Activated T-cell treated with anti-CD3 and anti-CD28 coated beads, Interleukin-2, amount 50 U/mL, for 4 hours (primary cell): ENCODE data around the gene ST7. TPM values are rescaled to one million over a fixed set of nuclear protein-coding genes. Genes with fewer than 3 reads are reported as not detected.
"Not testable (repeated sequence)": the region's sequence is repeated elsewhere in the genome, so short reads cannot be mapped to it uniquely, and the experiment has no call there.

Experiments
- ATAC-seq, 2 donors: fragments of 200-7000 bp; cut with Tn5 transposase; one replicate each; pipeline ENCODE4 v1.10.0; 2021
- DNase-seq: peaks from one replicate; pipeline ENCODE4 v3.0.0-alpha.2; 2020
- H3K27me3 Mint-ChIP-seq: one replicate; pipeline ENCODE4 v1.8.0; 2021; ENCODE audit warnings: low read depth, mixed read lengths
- H3K36me3 Mint-ChIP-seq: one replicate; pipeline ENCODE4 v1.8.0; 2022; ENCODE audit warnings: mixed read lengths; ENCODE audit not compliant: insufficient read depth
- H3K4me1 Mint-ChIP-seq: one replicate; pipeline ENCODE4 v1.8.0; 2021; ENCODE audit warnings: low read depth, mixed read lengths
- H3K4me3 Mint-ChIP-seq: one replicate; pipeline ENCODE4 v1.8.0; 2021; ENCODE audit warnings: mild to moderate bottlenecking, moderate library complexity, mixed read lengths
- H3K9me3 Mint-ChIP-seq: one replicate; pipeline ENCODE4 v1.8.0; 2021; ENCODE audit warnings: mixed read lengths
- total RNA-seq, 3 donors: library from RNA; stranded (reverse); gene quantifications; one replicate each; pipeline ENCODE4 v1.2.1, GENCODE V29; 2021

Gene ST7
- total RNA-seq, 3 donors from 2014 or later, result 7.7 to 10.5 (median 10.0) TPM

GRCh38 chr7:116956477-116956804 lies 3.1 kb downstream of the ST7 start:
- Mint-ChIP-seq H3K4me1 (peaks cover 27% of the 10 kb centered on the region), H3K27me3 (no peaks in the 10 kb centered on the region), H3K4me3 (no peak overlapping the region), H3K9me3 (no peaks in the 10 kb centered on the region), H3K36me3 (no peaks in the 10 kb centered on the region)
- no peak for DNase-seq
- ATAC-seq, result no peak

GRCh38 chr7:116957874-116958273 lies 4.6 kb downstream of the ST7 start:
- Mint-ChIP-seq H3K36me3 (peaks cover 2% of the 10 kb centered on the region), H3K9me3 (peaks cover 3% of the 10 kb centered on the region), H3K4me3 (no peak overlapping the region), H3K4me1 (peaks cover 35% of the 10 kb centered on the region), H3K27me3 (no peaks in the 10 kb centered on the region)
- DNase-seq (no peak), ATAC-seq (no peak)

GRCh38 chr7:116961966-116962673 lies 8.8 kb downstream of the ST7 start:
- H3K36me3 Mint-ChIP-seq, H3K4me3 Mint-ChIP-seq, H3K27me3 Mint-ChIP-seq, ATAC-seq, DNase-seq, H3K9me3 Mint-ChIP-seq: not testable (repeated sequence)
- H3K4me1 Mint-ChIP-seq, result peaks cover 11% of the 10 kb centered on the region

GRCh38 chr7:116963234-116963633 lies 9.9 kb downstream of the ST7 start:
- Mint-ChIP-seq H3K27me3 (no peaks in the 10 kb centered on the region), H3K9me3 (peaks cover 3% of the 10 kb centered on the region), H3K36me3 (peaks cover 2% of the 10 kb centered on the region), H3K4me3 (no peak overlapping the region), H3K4me1 (peaks cover 11% of the 10 kb centered on the region)
- no peak for DNase-seq
- ATAC-seq, result no peak

- Mint-ChIP-seq H3K4me3 (no peak overlapping the region), H3K36me3 (peaks cover 2% of the 10 kb centered on the region), H3K27me3 (no peaks in the 10 kb centered on the region), H3K4me1 (peaks cover 11% of the 10 kb centered on the region), H3K9me3 (peaks cover 3% of the 10 kb centered on the region)
- DNase-seq, result no peak
- no peak for ATAC-seq
Observed at GRCh38 chr7:116966601-116967000, 13.3 kb downstream of the ST7 start.

GRCh38 chr7:116967254-116967922 lies 14.1 kb downstream of the ST7 start:
- peaks cover 5% of the 10 kb centered on the region for H3K4me1 Mint-ChIP-seq
- H3K4me3 Mint-ChIP-seq, result no peak overlapping the region
- no peaks in the 10 kb centered on the region for H3K27me3 Mint-ChIP-seq
- no peaks in the 10 kb centered on the region for H3K36me3 Mint-ChIP-seq
- H3K9me3 Mint-ChIP-seq, result no peaks in the 10 kb centered on the region
- ATAC-seq, result no peak
- no peak for DNase-seq

- H3K9me3 Mint-ChIP-seq, result no peaks in the 10 kb centered on the region
- H3K4me1 Mint-ChIP-seq, result no peaks in the 10 kb centered on the region
- H3K4me3 Mint-ChIP-seq, result no peak overlapping the region
- H3K27me3 Mint-ChIP-seq, result no peaks in the 10 kb centered on the region
- DNase-seq (no peak), ATAC-seq (no peak)
- no peaks in the 10 kb centered on the region for H3K36me3 Mint-ChIP-seq
Observed at GRCh38 chr7:116967983-116968382, 14.7 kb downstream of the ST7 start.

- Mint-ChIP-seq H3K36me3 (no peaks in the 10 kb centered on the region), H3K4me1 (no peaks in the 10 kb centered on the region)
- no peak for ATAC-seq
Observed at GRCh38 chr7:116968631-116969030, 15.3 kb downstream of the ST7 start.

GRCh38 chr7:116969371-116969902 lies 16.1 kb downstream of the ST7 start:
- DNase-seq (no peak), ATAC-seq (no peak)
- Mint-ChIP-seq H3K4me3 (no peak overlapping the region), H3K4me1 (no peaks in the 10 kb centered on the region), H3K27me3 (no peaks in the 10 kb centered on the region), H3K36me3 (no peaks in the 10 kb centered on the region), H3K9me3 (no peaks in the 10 kb centered on the region)

More at GRCh38 chr7:116968631-116969030, 15.3 kb downstream of the ST7 start:
- no peak overlapping the region for H3K4me3 Mint-ChIP-seq
- no peak for DNase-seq
- H3K27me3 Mint-ChIP-seq, result no peaks in the 10 kb centered on the region
- H3K9me3 Mint-ChIP-seq, result no peaks in the 10 kb centered on the region

- Mint-ChIP-seq H3K36me3 (no peaks in the 10 kb centered on the region), H3K4me1 (no peaks in the 10 kb centered on the region), H3K9me3 (no peaks in the 10 kb centered on the region), H3K27me3 (no peaks in the 10 kb centered on the region), H3K4me3 (no peak overlapping the region)
- ATAC-seq, result no peak
- DNase-seq, result no peak
Observed at GRCh38 chr7:116970238-116970910, 17.1 kb downstream of the ST7 start.

- not testable (repeated sequence) for DNase-seq, H3K27me3 Mint-ChIP-seq, ATAC-seq, H3K4me3 Mint-ChIP-seq, H3K4me1 Mint-ChIP-seq, H3K36me3 Mint-ChIP-seq, H3K9me3 Mint-ChIP-seq
Observed at GRCh38 chr7:116971153-116971552, 17.9 kb downstream of the ST7 start.

- Mint-ChIP-seq H3K4me1 (no peaks in the 10 kb centered on the region), H3K27me3 (no peaks in the 10 kb centered on the region), H3K4me3 (no peak overlapping the region), H3K36me3 (no peaks in the 10 kb centered on the region), H3K9me3 (no peaks in the 10 kb centered on the region)
- ATAC-seq (no peak), DNase-seq (no peak)
Observed at GRCh38 chr7:116971869-116972268, 18.6 kb downstream of the ST7 start.

GRCh38 chr7:116975024-116975423 lies 21.7 kb downstream of the ST7 start:
- not testable (repeated sequence) for DNase-seq, H3K4me1 Mint-ChIP-seq, ATAC-seq, H3K4me3 Mint-ChIP-seq, H3K9me3 Mint-ChIP-seq, H3K36me3 Mint-ChIP-seq, H3K27me3 Mint-ChIP-seq

GRCh38 chr7:116977172-116977571 lies 23.9 kb downstream of the ST7 start:
- Mint-ChIP-seq H3K27me3 (no peaks in the 10 kb centered on the region), H3K4me1 (no peaks in the 10 kb centered on the region), H3K9me3 (no peaks in the 10 kb centered on the region), H3K36me3 (no peaks in the 10 kb centered on the region), H3K4me3 (no peak overlapping the region)
- no peak for DNase-seq
- ATAC-seq, result no peak

- Mint-ChIP-seq H3K36me3 (no peaks in the 10 kb centered on the region), H3K4me1 (no peaks in the 10 kb centered on the region), H3K27me3 (no peaks in the 10 kb centered on the region), H3K9me3 (no peaks in the 10 kb centered on the region), H3K4me3 (no peak overlapping the region)
- ATAC-seq (no peak), DNase-seq (no peak)
Observed at GRCh38 chr7:116978006-116978405, 24.7 kb downstream of the ST7 start.
